Measurements from ENCODE around the gene GLYATL1B.

DNA sequence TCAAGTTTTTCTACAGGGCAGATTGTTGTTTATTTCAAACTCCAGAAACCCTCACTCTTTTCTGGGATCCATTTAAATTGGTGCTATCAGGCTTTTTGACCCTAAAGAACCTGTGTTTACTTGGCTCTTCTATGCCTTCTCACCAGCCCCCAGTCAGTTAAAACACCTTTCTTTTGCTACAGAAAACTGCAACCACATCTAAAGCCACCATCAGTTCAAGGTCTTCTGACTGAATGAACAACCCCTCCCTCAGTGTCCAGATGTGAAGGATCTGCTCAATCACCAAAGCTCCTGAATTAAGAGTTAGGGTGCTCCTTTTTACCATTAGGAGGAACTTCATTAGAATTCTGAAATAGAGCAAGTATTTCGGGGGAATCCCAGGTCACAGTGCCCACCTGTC lies 7.0 kb upstream of the GLYATL1B start:
- TF ChIP-seq, protein P1, sequence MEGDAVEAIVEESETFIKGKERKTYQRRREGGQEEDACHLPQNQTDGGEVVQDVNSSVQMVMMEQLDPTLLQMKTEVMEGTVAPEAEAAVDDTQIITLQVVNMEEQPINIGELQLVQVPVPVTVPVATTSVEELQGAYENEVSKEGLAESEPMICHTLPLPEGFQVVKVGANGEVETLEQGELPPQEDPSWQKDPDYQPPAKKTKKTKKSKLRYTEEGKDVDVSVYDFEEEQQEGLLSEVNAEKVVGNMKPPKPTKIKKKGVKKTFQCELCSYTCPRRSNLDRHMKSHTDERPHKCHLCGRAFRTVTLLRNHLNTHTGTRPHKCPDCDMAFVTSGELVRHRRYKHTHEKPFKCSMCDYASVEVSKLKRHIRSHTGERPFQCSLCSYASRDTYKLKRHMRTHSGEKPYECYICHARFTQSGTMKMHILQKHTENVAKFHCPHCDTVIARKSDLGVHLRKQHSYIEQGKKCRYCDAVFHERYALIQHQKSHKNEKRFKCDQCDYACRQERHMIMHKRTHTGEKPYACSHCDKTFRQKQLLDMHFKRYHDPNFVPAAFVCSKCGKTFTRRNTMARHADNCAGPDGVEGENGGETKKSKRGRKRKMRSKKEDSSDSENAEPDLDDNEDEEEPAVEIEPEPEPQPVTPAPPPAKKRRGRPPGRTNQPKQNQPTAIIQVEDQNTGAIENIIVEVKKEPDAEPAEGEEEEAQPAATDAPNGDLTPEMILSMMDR (IDR thresholded peaks at IDR 0.05; ENCODE audit: low read depth, low read length, missing input control), result no peak
- TF ChIP-seq, protein P2, sequence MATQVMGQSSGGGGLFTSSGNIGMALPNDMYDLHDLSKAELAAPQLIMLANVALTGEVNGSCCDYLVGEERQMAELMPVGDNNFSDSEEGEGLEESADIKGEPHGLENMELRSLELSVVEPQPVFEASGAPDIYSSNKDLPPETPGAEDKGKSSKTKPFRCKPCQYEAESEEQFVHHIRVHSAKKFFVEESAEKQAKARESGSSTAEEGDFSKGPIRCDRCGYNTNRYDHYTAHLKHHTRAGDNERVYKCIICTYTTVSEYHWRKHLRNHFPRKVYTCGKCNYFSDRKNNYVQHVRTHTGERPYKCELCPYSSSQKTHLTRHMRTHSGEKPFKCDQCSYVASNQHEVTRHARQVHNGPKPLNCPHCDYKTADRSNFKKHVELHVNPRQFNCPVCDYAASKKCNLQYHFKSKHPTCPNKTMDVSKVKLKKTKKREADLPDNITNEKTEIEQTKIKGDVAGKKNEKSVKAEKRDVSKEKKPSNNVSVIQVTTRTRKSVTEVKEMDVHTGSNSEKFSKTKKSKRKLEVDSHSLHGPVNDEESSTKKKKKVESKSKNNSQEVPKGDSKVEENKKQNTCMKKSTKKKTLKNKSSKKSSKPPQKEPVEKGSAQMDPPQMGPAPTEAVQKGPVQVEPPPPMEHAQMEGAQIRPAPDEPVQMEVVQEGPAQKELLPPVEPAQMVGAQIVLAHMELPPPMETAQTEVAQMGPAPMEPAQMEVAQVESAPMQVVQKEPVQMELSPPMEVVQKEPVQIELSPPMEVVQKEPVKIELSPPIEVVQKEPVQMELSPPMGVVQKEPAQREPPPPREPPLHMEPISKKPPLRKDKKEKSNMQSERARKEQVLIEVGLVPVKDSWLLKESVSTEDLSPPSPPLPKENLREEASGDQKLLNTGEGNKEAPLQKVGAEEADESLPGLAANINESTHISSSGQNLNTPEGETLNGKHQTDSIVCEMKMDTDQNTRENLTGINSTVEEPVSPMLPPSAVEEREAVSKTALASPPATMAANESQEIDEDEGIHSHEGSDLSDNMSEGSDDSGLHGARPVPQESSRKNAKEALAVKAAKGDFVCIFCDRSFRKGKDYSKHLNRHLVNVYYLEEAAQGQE (IDR thresholded peaks at IDR 0.05), result no peak
- no peak for TF ChIP-seq EGR1 (IDR thresholded peaks at IDR 0.05; ENCODE audit: low read depth in 2 of 2)
